Astrocyte (in vitro differentiated cells and primary cell): ENCODE measurements around the gene LDLRAD4.

Experiments used
- CTCF ChIP-seq: IDR thresholded peaks from 2 replicates; pipeline ENCODE4 v1.5.1; 2011; ENCODE audit warnings: low read depth, mild to moderate bottlenecking, inconsistent platforms, low read length, moderate library complexity; ENCODE audit not compliant: insufficient read depth
- EZH2 ChIP-seq: IDR thresholded peaks from 2 replicates; pipeline ENCODE4 v1.6.1; 2012; ENCODE audit warnings: mild to moderate bottlenecking, low read length, inconsistent platforms; ENCODE audit not compliant: insufficient read depth

- no peak for TF ChIP-seq CTCF
- no peak for TF ChIP-seq EZH2
Measured at GRCh38 chr18:13379062-13379865, 160.7 kb downstream of the LDLRAD4 start.
